ENCODE data around the gene TNIP1.

- TF ChIP-seq CTCF (conservative IDR thresholded peaks at IDR 0.05 in 1 of 2, IDR thresholded peaks at IDR 0.05 in 1 of 2; ENCODE audit: extremely low read depth in 1 of 2, insufficient read depth in 1 of 2, low read depth in 1 of 2, low read length in 2 of 2) (no peak), EZH2 (IDR thresholded peaks at IDR 0.05; ENCODE audit: borderline replicate concordance, low read length) (no peak)
Measured at GRCh38 chr5:151012862-151013261, 68.0 kb downstream of the TNIP1 start.
